ENCODE data around the gene NRF1. TPM values are rescaled to one million over a fixed set of nuclear protein-coding genes. Genes with fewer than 3 reads are reported as not detected.

NRF1 gene
- total RNA-seq, 3 donors from 2014 or later = 13.3 to 21.8 (median 17.4) TPM

GRCh38 chr7:129796186-129796775 lies 184.8 kb downstream of the NRF1 start:
- Histone ChIP-seq H3K36me3 (ENCODE audit: low read depth) (no peaks in the 10 kb centered on the region), H3K9me3 (no peaks in the 10 kb centered on the region), H3K4me1 (ENCODE audit: low read depth) (no peaks in the 10 kb centered on the region), H3K4me3 (no peak overlapping the region)
- DNase-seq = no peak
- TF ChIP-seq CTCF (IDR thresholded peaks at IDR 0.05) = no peak
- intact Hi-C loops (cut with DNase I, micrococcal nuclease) = no loop called here
- ATAC-seq = no peak

GRCh38 chr7:129797214-129797789 lies 185.8 kb downstream of the NRF1 start:
- Histone ChIP-seq H3K4me3 (no peak overlapping the region), H3K4me1 (ENCODE audit: low read depth) (no peaks in the 10 kb centered on the region), H3K9me3 (no peaks in the 10 kb centered on the region), H3K36me3 (ENCODE audit: low read depth) (no peaks in the 10 kb centered on the region)
- DNase-seq (no peak), ATAC-seq (no peak)
- no peak for TF ChIP-seq CTCF (IDR thresholded peaks at IDR 0.05)
- intact Hi-C loops (cut with DNase I, micrococcal nuclease) = no loop called here

- TF ChIP-seq CTCF (IDR thresholded peaks at IDR 0.05) = no peak
- ATAC-seq (no peak), DNase-seq (no peak)
- no peak overlapping the region for H3K4me3 ChIP-seq
- H3K9me3 ChIP-seq = no peaks in the 10 kb centered on the region
- H3K4me1 ChIP-seq (ENCODE audit: low read depth) = no peaks in the 10 kb centered on the region
- intact Hi-C loops (cut with DNase I, micrococcal nuclease) = no loop called here
- no peaks in the 10 kb centered on the region for H3K36me3 ChIP-seq (ENCODE audit: low read depth)
These were observed 187.3 kb downstream of the NRF1 start for GRCh38 chr7:129798616-129799349.

GRCh38 chr7:129799350-129799955 lies 187.9 kb downstream of the NRF1 start:
- no peaks in the 10 kb centered on the region for H3K9me3 ChIP-seq
- DNase-seq (no peak), ATAC-seq (no peak)
- intact Hi-C loops (cut with DNase I, micrococcal nuclease) = no loop called here
- no peak for TF ChIP-seq CTCF (IDR thresholded peaks at IDR 0.05)
- H3K36me3 ChIP-seq (ENCODE audit: low read depth) = no peaks in the 10 kb centered on the region
- H3K4me1 ChIP-seq (ENCODE audit: low read depth) = no peaks in the 10 kb centered on the region
- no peak overlapping the region for H3K4me3 ChIP-seq

GRCh38 chr7:129800901-129801300 lies 189.4 kb downstream of the NRF1 start:
- Histone ChIP-seq H3K4me3 (no peak overlapping the region), H3K36me3 (ENCODE audit: low read depth) (no peaks in the 10 kb centered on the region), H3K4me1 (ENCODE audit: low read depth) (no peaks in the 10 kb centered on the region), H3K9me3 (no peaks in the 10 kb centered on the region)
- no peak for ATAC-seq
- no peak for TF ChIP-seq CTCF (IDR thresholded peaks at IDR 0.05)
- no peak for DNase-seq
- intact Hi-C loops (cut with DNase I, micrococcal nuclease) = no loop called here

Measured in mucosa of descending colon (tissue), 3 donors.